Cardiac muscle cell (in vitro differentiated cells and primary cell): ENCODE results near the gene F10. TPM values are rescaled to one million over a fixed set of nuclear protein-coding genes. Genes with fewer than 3 reads are reported as not detected.

Experiments used
- DNase-seq, 2 donors: peaks; one replicate each; pipeline versions ENCODE4 v3.0.0 to v3.0.0-alpha.2; 2010 to 2017; ENCODE audit warnings: low read depth in 1 of 2, low spot score in 1 of 2
- H3K27ac ChIP-seq: fragments of 200-600 bp; sonication (generic); 2 replicates; pipeline ENCODE4 v1.5.1; 2016
- H3K27me3 ChIP-seq: fragments of 200-600 bp; sonication (generic); 2 replicates; pipeline ENCODE4 v1.6.0; 2016; ENCODE audit warnings: control low read depth
- H3K36me3 ChIP-seq: fragments of 200-600 bp; sonication (generic); 2 replicates; pipeline ENCODE4 v1.5.1; 2016; ENCODE audit warnings: control low read depth
- H3K4me1 ChIP-seq: fragments of 200-600 bp; sonication (generic); 2 replicates; pipeline ENCODE4 v1.8.1; 2017; ENCODE audit warnings: low read depth, mild to moderate bottlenecking, mixed run types
- H3K4me3 ChIP-seq: fragments of 200-600 bp; sonication (generic); 2 replicates; pipeline ENCODE4 v1.5.1; 2016; ENCODE audit warnings: mild to moderate bottlenecking
- H3K9me3 ChIP-seq: fragments of 200-600 bp; sonication (generic); 2 replicates; pipeline ENCODE4 v1.5.1; 2017; ENCODE audit warnings: low read depth, mild to moderate bottlenecking, control low read depth
- CTCF ChIP-seq: IDR thresholded peaks from 2 replicates; pipeline ENCODE4 v1.5.1; 2012; ENCODE audit warnings: low read depth, mild to moderate bottlenecking, low read length
- polyA plus RNA-seq: library from polyadenylated mRNA; unstranded; fragments of >200 nt; fragmentation: Nextera tagmentation; extraction: Ambion mirVana; gene quantifications from 2 replicates; pipeline ENCODE4 v1.2.1, GENCODE V29; 2016
- total RNA-seq: library from RNA; depleted of rRNA; stranded (reverse); fragments of >200 nt; gene quantifications from 2 replicates; pipeline ENCODE4 v1.2.3, GENCODE V29; 2016

Gene F10
- total and polyA plus RNA-seq, 2 experiments from 2014 or later: 4.0 to 6.6 TPM

GRCh38 chr13:113119822-113120189 lies 2.8 kb upstream of the F10 start:
- no peak for TF ChIP-seq CTCF
- Histone ChIP-seq H3K27ac (no peak overlapping the region), H3K27me3 (peaks cover 67% of the 10 kb centered on the region), H3K4me3 (no peak overlapping the region), H3K36me3 (no peaks in the 10 kb centered on the region), H3K4me1 (peaks cover 8% of the 10 kb centered on the region), H3K9me3 (no peaks in the 10 kb centered on the region)
- DNase-seq: no peak

- H3K9me3 ChIP-seq: no peaks in the 10 kb centered on the region
- peaks cover 8% of the 10 kb centered on the region for H3K4me1 ChIP-seq
- peaks cover 63% of the 10 kb centered on the region for H3K27me3 ChIP-seq
- no peaks in the 10 kb centered on the region for H3K36me3 ChIP-seq
- H3K4me3 ChIP-seq: no peak overlapping the region
- no peak overlapping the region for H3K27ac ChIP-seq
- DNase-seq: no peak
- no peak for TF ChIP-seq CTCF
Observed at GRCh38 chr13:113120300-113121182, 2.1 kb upstream of the F10 start.

- DNase-seq: no peak
- H3K27me3 ChIP-seq: peaks cover 63% of the 10 kb centered on the region
- TF ChIP-seq CTCF: no peak
Observed at GRCh38 chr13:113121183-113121927, 1.2 kb upstream of the F10 start.

GRCh38 chr13:113121928-113122471 lies 599 bp upstream of the F10 start:
- H3K27me3 ChIP-seq: peaks cover 63% of the 10 kb centered on the region
- no peak overlapping the region for H3K4me3 ChIP-seq
- H3K27ac ChIP-seq: no peak overlapping the region
- no peaks in the 10 kb centered on the region for H3K36me3 ChIP-seq
- no peak for DNase-seq
- no peak for TF ChIP-seq CTCF
- peaks cover 8% of the 10 kb centered on the region for H3K4me1 ChIP-seq
- no peaks in the 10 kb centered on the region for H3K9me3 ChIP-seq

More at GRCh38 chr13:113121183-113121927, 1.2 kb upstream of the F10 start:
- H3K9me3 ChIP-seq: no peaks in the 10 kb centered on the region
- no peak overlapping the region for H3K4me3 ChIP-seq
- peaks cover 8% of the 10 kb centered on the region for H3K4me1 ChIP-seq
- H3K36me3 ChIP-seq: no peaks in the 10 kb centered on the region
- no peak overlapping the region for H3K27ac ChIP-seq

- no peaks in the 10 kb centered on the region for H3K9me3 ChIP-seq
- no peak overlapping the region for H3K4me3 ChIP-seq
- no peaks in the 10 kb centered on the region for H3K36me3 ChIP-seq
- peaks cover 8% of the 10 kb centered on the region for H3K4me1 ChIP-seq
- TF ChIP-seq CTCF: no peak
- no peak overlapping the region for H3K27ac ChIP-seq
- H3K27me3 ChIP-seq: peaks cover 63% of the 10 kb centered on the region
- DNase-seq: no peak
Observed at GRCh38 chr13:113123226-113124201, 915 bp downstream of the F10 start.
